Astrocyte (in vitro differentiated cells and primary cell): ENCODE results near the gene RALGPS1. TPM values are rescaled to one million over a fixed set of nuclear protein-coding genes. Genes with fewer than 3 reads are reported as not detected.

ENCODE experiments used
- DNase-seq: peaks from one replicate; pipeline ENCODE4 v3.0.0-alpha.2; 2010; ENCODE audit warnings: low read depth
- FAIRE-seq: peaks from 2 replicates; lab custom pipeline; 2011; peaks lifted over from hg19 to GRCh38; lab: Jason Lieb, UNC
- H2AFZ ChIP-seq: 2 replicates; pipeline ENCODE4 v1.6.0; 2012; ENCODE audit warnings: low read depth, low read length, inconsistent platforms
- H3K27ac ChIP-seq: 2 replicates; pipeline ENCODE4 v1.5.1; 2011; ENCODE audit warnings: low read depth, low read length, inconsistent platforms
- H3K27me3 ChIP-seq: 2 replicates; pipeline ENCODE4 v1.6.0; 2011; ENCODE audit warnings: low read length, inconsistent platforms; ENCODE audit not compliant: insufficient read depth
- H3K36me3 ChIP-seq: 2 replicates; pipeline ENCODE4 v1.5.1; 2011; ENCODE audit warnings: low read length, inconsistent platforms; ENCODE audit not compliant: insufficient read depth
- H3K4me1 ChIP-seq: 2 replicates; pipeline ENCODE4 v1.5.1; 2011; ENCODE audit warnings: low read length, inconsistent platforms; ENCODE audit not compliant: insufficient read depth
- H3K4me2 ChIP-seq: 2 replicates; pipeline ENCODE4 v1.6.0; 2012; ENCODE audit warnings: low read length, inconsistent platforms
- H3K4me3 ChIP-seq: 2 replicates; pipeline ENCODE4 v1.5.1; 2011; ENCODE audit warnings: low read depth, mild to moderate bottlenecking, low read length, inconsistent platforms; ENCODE audit not compliant: insufficient read depth
- H3K79me2 ChIP-seq: 2 replicates; pipeline ENCODE4 v1.6.0; 2012; ENCODE audit warnings: mild to moderate bottlenecking, low read length, inconsistent platforms; ENCODE audit not compliant: insufficient read depth
- H3K9ac ChIP-seq: 2 replicates; pipeline ENCODE4 v1.6.0; 2012; ENCODE audit warnings: mild to moderate bottlenecking, low read length, inconsistent platforms
- H3K9me3 ChIP-seq: 2 replicates; pipeline ENCODE4 v1.5.1; 2012; ENCODE audit warnings: low read depth, mild to moderate bottlenecking, low read length, inconsistent platforms; ENCODE audit not compliant: insufficient read depth
- H4K20me1 ChIP-seq: 2 replicates; pipeline ENCODE4 v1.6.0; 2012; ENCODE audit warnings: low read length, inconsistent platforms; ENCODE audit not compliant: insufficient read depth
- H3K27ac Mint-ChIP-seq: one replicate; pipeline ENCODE4 v1.8.0; 2021; ENCODE audit warnings: mild to moderate bottlenecking, mixed read lengths; ENCODE audit not compliant: unreplicated experiment
- H3K27me3 Mint-ChIP-seq: one replicate; pipeline ENCODE4 v1.8.0; 2021; ENCODE audit warnings: low read depth, mixed read lengths; ENCODE audit not compliant: unreplicated experiment
- H3K36me3 Mint-ChIP-seq: one replicate; pipeline ENCODE4 v1.8.0; 2021; ENCODE audit warnings: low read depth, mixed read lengths; ENCODE audit not compliant: unreplicated experiment
- H3K4me1 Mint-ChIP-seq: one replicate; pipeline ENCODE4 v1.8.0; 2021; ENCODE audit warnings: low read depth, mixed read lengths; ENCODE audit not compliant: unreplicated experiment
- H3K4me3 Mint-ChIP-seq: one replicate; pipeline ENCODE4 v1.8.0; 2021; ENCODE audit warnings: mild to moderate bottlenecking, moderate library complexity, mixed read lengths; ENCODE audit not compliant: unreplicated experiment
- H3K9me3 Mint-ChIP-seq: one replicate; pipeline ENCODE4 v1.8.0; 2021; ENCODE audit warnings: mild to moderate bottlenecking, mixed read lengths; ENCODE audit not compliant: unreplicated experiment
- EZH2 ChIP-seq: IDR thresholded peaks from 2 replicates; pipeline ENCODE4 v1.6.1; 2012; ENCODE audit warnings: mild to moderate bottlenecking, low read length, inconsistent platforms; ENCODE audit not compliant: insufficient read depth
- total RNA-seq: library from RNA; stranded (reverse); gene quantifications from 2 replicates; pipeline ENCODE4 v1.2.1, GENCODE V29; 2021
- TF ChIP-seq, protein P1 (sequence below): IDR thresholded peaks from 2 replicates; pipeline ENCODE4 v1.5.1; 2011; ENCODE audit warnings: low read depth, mild to moderate bottlenecking, inconsistent platforms, low read length, moderate library complexity; ENCODE audit not compliant: insufficient read depth

Gene RALGPS1
- total RNA-seq, 1 donor from 2014 or later = 2.8 TPM

DNA sequence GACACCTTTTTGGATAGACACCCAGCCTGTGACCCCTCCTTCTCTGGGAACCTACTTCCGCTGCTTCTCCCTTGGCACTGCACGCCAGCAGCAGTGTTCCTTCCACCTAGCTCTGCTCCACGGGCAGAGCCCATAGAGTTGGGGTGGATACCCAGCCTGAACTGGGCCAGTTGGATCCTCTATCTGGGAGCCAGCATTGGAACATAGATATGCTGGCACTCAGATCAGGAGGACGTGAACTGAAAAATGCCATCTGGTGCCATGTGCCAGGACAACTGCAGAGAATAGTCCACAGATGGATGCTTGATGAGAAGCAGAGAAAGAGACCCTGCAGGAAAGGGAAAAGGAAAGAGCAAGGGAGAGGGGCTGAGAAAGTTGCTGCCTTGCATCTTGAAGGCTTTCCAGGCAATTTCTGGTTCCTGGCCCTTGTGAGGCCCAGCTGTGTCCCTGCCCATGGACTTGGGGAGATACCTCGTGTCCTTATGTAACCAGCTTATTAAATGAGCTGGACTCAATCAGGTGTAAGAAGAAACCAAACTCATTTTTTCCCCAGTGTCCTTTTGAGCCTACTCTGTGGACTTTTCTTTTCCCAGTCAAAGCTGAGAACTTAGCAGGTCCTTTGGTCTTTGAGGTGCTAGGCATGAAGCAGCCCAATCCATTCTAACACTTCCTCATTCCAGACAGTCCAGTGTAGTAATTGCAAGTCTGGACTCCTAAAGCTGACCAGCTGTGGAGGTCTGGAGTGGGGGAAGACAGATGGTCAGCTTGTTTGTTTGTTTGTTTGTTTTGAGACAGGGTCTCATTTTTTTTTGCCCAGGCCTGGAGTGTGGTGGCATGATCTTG lies 168.8 kb downstream of the RALGPS1 start:
- no peaks in the 10 kb centered on the region for H3K4me1 Mint-ChIP-seq
- Histone ChIP-seq H3K79me2 (no peaks in the 10 kb centered on the region), H3K4me2 (no peak overlapping the region)

DNA sequence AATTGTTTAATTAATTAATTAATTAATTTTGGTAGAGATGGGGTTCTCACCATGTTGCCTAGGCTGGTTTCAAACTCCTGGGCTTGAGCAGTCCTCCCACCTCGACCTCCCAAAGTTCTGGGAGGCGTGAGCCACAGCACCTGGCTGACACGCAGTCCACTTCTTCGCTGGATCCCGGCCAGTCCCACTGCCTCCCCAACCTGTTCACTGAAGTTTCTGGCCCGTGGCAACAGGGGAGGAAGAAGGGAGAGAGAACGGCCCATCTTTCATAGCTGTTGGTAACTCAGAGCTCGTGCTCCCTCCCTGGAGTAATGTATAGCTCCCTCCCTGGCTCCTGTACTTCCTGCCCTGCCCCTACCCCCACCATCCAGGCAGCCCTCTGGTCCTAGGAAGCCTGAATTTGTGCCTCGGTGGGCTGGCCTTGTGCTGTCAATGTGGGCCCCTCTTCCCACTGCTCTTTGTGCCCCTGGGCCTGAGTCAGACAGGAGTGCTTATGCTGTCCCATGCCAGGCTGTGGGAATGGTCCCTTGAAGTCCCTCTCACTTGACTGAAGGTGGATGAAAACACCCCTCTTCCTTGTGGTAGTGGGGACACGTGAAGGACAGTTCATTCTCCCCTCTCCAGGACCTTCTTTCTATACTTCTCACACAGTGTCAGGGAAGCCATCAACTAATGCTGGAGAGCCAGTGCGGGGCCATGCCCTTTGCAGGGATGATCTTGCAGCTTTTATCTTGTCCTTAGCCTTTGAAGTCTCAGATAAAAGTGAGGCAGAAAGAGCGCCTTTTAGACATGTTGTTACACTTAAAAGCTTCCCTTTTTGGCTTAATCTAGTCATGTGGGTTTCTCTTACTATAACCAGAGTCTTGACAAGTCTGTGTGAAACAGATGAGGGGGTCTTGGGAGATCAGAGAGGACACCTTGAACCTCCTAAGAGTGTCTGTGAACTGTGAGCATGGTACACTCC lies 169.8 kb downstream of the RALGPS1 start:
- Histone ChIP-seq H3K36me3 (no peaks in the 10 kb centered on the region), H4K20me1 (no peaks in the 10 kb centered on the region), H3K27ac (no peak overlapping the region), H3K4me2 (no peak overlapping the region), H3K27me3 (peaks cover 35% of the 10 kb centered on the region), H3K4me3 (no peak overlapping the region), H3K9ac (no peak overlapping the region), H3K4me1 (no peaks in the 10 kb centered on the region), H2AFZ (no peak overlapping the region), H3K79me2 (no peaks in the 10 kb centered on the region), H3K9me3 (no peaks in the 10 kb centered on the region)
- FAIRE-seq (no peak), DNase-seq (no peak)
- no peak for TF ChIP-seq EZH2
- TF ChIP-seq, protein P1, sequence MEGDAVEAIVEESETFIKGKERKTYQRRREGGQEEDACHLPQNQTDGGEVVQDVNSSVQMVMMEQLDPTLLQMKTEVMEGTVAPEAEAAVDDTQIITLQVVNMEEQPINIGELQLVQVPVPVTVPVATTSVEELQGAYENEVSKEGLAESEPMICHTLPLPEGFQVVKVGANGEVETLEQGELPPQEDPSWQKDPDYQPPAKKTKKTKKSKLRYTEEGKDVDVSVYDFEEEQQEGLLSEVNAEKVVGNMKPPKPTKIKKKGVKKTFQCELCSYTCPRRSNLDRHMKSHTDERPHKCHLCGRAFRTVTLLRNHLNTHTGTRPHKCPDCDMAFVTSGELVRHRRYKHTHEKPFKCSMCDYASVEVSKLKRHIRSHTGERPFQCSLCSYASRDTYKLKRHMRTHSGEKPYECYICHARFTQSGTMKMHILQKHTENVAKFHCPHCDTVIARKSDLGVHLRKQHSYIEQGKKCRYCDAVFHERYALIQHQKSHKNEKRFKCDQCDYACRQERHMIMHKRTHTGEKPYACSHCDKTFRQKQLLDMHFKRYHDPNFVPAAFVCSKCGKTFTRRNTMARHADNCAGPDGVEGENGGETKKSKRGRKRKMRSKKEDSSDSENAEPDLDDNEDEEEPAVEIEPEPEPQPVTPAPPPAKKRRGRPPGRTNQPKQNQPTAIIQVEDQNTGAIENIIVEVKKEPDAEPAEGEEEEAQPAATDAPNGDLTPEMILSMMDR = no peak
- H3K27ac Mint-ChIP-seq = peak overlapping the region; percentile 68
- H3K4me3 Mint-ChIP-seq = no peak overlapping the region
- H3K4me1 Mint-ChIP-seq = no peaks in the 10 kb centered on the region
- peaks cover 28% of the 10 kb centered on the region for H3K27me3 Mint-ChIP-seq
- no peaks in the 10 kb centered on the region for H3K9me3 Mint-ChIP-seq
- H3K36me3 Mint-ChIP-seq = peaks cover 14% of the 10 kb centered on the region

More for the DNA sequence above, 168.8 kb downstream of the RALGPS1 start:
- DNase-seq (no peak), FAIRE-seq (no peak)
- Mint-ChIP-seq H3K27me3 (peaks cover 26% of the 10 kb centered on the region), H3K4me3 (no peak overlapping the region), H3K27ac (no peak overlapping the region), H3K36me3 (peaks cover 14% of the 10 kb centered on the region), H3K9me3 (no peaks in the 10 kb centered on the region)
- peaks cover 29% of the 10 kb centered on the region for H3K27me3 ChIP-seq
- no peak overlapping the region for H3K9ac ChIP-seq
- H2AFZ ChIP-seq = no peak overlapping the region
- no peaks in the 10 kb centered on the region for H3K36me3 ChIP-seq
- no peaks in the 10 kb centered on the region for H3K4me1 ChIP-seq
- H4K20me1 ChIP-seq = no peaks in the 10 kb centered on the region
- H3K9me3 ChIP-seq = no peaks in the 10 kb centered on the region
- no peak overlapping the region for H3K27ac ChIP-seq
- no peak overlapping the region for H3K4me3 ChIP-seq
- TF ChIP-seq, protein P1 = no peak
